SK-N-SH (cell line): ENCODE measurements around the gene FGGY. TPM values are rescaled to one million over a fixed set of nuclear protein-coding genes. Genes with fewer than 3 reads are reported as not detected.

Experiments
- CTCF ChIA-PET: fragments of 300-600, 350-600 bp; formaldehyde crosslinking; extraction: SDS; loops from one replicate; lab custom pipeline; 2021; lab: Yijun Ruan, JAX
- POLR2A ChIA-PET: fragments of 350-600 bp; sonication (Branson Sonifier 250); formaldehyde crosslinking; extraction: SDS; loops from one replicate; lab custom pipeline; 2020; ENCODE audit warnings: antibody characterized with exemption, inconsistent platforms; lab: Yijun Ruan, JAX
- DNase-seq: peaks from one replicate; pipeline ENCODE4 v3.0.0; 2012
- H2AFZ ChIP-seq: fragments of 200-600 bp; sonication (generic); 2 replicates; pipeline ENCODE4 v1.8.1; 2016; ENCODE audit warnings: antibody characterized with exemption, mild to moderate bottlenecking, low read depth
- H3F3A ChIP-seq: fragments of 200-600 bp; sonication (generic); replicated peaks from 2 replicates; pipeline ENCODE3; 2016; ENCODE audit warnings: antibody characterized with exemption, mild to moderate bottlenecking; ENCODE audit not compliant: insufficient read depth
- H3K27ac ChIP-seq, 2 experiments: fragments of 200-500 bp in 1 of 2; fragments of 200-600 bp in 1 of 2; sonication (Bioruptor generic) in 1 of 2; sonication (generic), shearing (Covaris generic) in 1 of 2; 2 replicates each; pipeline versions ENCODE4 v1.5.1 to v1.6.1; 2014 to 2016; ENCODE audit warnings: low read depth in 2 of 2, inconsistent platforms in 1 of 2, low read length in 1 of 2, mild to moderate bottlenecking in 1 of 2, mixed read lengths in 1 of 2
- H3K27me3 ChIP-seq: fragments of 200-600 bp; sonication (generic), shearing (Covaris generic); 2 replicates; pipeline ENCODE4 v1.6.1; 2016; ENCODE audit warnings: mixed run types; ENCODE audit not compliant: insufficient read depth
- H3K36me3 ChIP-seq, 2 experiments: fragments of 200-500 bp in 1 of 2; fragments of 200-600 bp in 1 of 2; sonication (Bioruptor generic) in 1 of 2; sonication (generic) in 1 of 2; replicated peaks in 1 of 2; 2 replicates each; pipeline versions ENCODE3 to v1.5.1; 2014 to 2016; ENCODE audit warnings: low read length in 1 of 2, mild to moderate bottlenecking in 1 of 2; ENCODE audit not compliant: insufficient read depth in 2 of 2, control insufficient read depth in 1 of 2
- H3K4me1 ChIP-seq, 2 experiments: fragments of 200-500 bp in 1 of 2; fragments of 200-600 bp in 1 of 2; sonication (Bioruptor generic) in 1 of 2; sonication (generic), shearing (Covaris generic) in 1 of 2; 2 replicates each; pipeline versions ENCODE4 v1.5.1 to v1.6.1; 2014 to 2016; ENCODE audit warnings: low read depth in 1 of 2, low read length in 1 of 2, mixed run types in 1 of 2; ENCODE audit not compliant: insufficient read depth in 2 of 2, control insufficient read depth in 1 of 2
- H3K4me2 ChIP-seq: fragments of 200-600 bp; sonication (generic), shearing (Covaris generic); 2 replicates; pipeline ENCODE4 v1.6.1; 2017; ENCODE audit warnings: mixed run types
- H3K4me3 ChIP-seq, 2 experiments: fragments of 200-500 bp in 1 of 2; fragments of 200-600 bp in 1 of 2; sonication (Bioruptor generic) in 1 of 2; sonication (generic), shearing (Covaris generic) in 1 of 2; 2 replicates each; pipeline versions ENCODE4 v1.5.1 to v1.8.1; 2014 to 2016; ENCODE audit warnings: low read depth in 2 of 2, inconsistent platforms in 1 of 2, low read length in 1 of 2, mild to moderate bottlenecking in 1 of 2, mixed read lengths in 1 of 2, moderate library complexity in 1 of 2
- H3K79me2 ChIP-seq: fragments of 200-600 bp; sonication (generic); 2 replicates; pipeline ENCODE4 v1.8.1; 2017; ENCODE audit warnings: mild to moderate bottlenecking; ENCODE audit not compliant: insufficient read depth
- H3K9ac ChIP-seq: fragments of 200-600 bp; sonication (generic); 2 replicates; pipeline ENCODE4 v1.6.1; 2017; ENCODE audit warnings: mixed run types
- H3K9me2 ChIP-seq: fragments of 200-600 bp; sonication (generic); 2 replicates; pipeline ENCODE4 v1.6.1; 2017; ENCODE audit warnings: mixed run types
- H3K9me3 ChIP-seq: fragments of 200-600 bp; sonication (generic); 2 replicates; pipeline ENCODE4 v1.6.1; 2017; ENCODE audit warnings: mixed run types, mild to moderate bottlenecking, moderate library complexity
- H4K20me1 ChIP-seq: fragments of 200-600 bp; sonication (generic); 2 replicates; pipeline ENCODE4 v1.6.1; 2017; ENCODE audit warnings: mild to moderate bottlenecking, mixed run types; ENCODE audit not compliant: insufficient read depth
- EZH2phosphoT487 ChIP-seq: fragments of 200-600 bp; sonication (generic); IDR thresholded peaks from 2 replicates; pipeline ENCODE4 v1.6.1; 2017; ENCODE audit warnings: low read depth, mixed run types, mild to moderate bottlenecking, antibody characterized with exemption, moderate library complexity, borderline replicate concordance
- FOXJ3 ChIP-seq: sonication (generic); formaldehyde crosslinking; IDR thresholded peaks from 2 replicates; pipeline ENCODE4 v1.5.1; 2020; ENCODE audit warnings: mild to moderate bottlenecking, missing genetic modification reagents
- MEF2A ChIP-seq: IDR thresholded peaks from 2 replicates; pipeline ENCODE4 v1.4.0; 2012; ENCODE audit warnings: low read depth, borderline replicate concordance
- NRF1 ChIP-seq: IDR thresholded peaks from 2 replicates; pipeline ENCODE4 v1.6.1; 2012; ENCODE audit warnings: low read depth, mild to moderate bottlenecking, low read length
- POLR2AphosphoS5 ChIP-seq: IDR thresholded peaks from 2 replicates; pipeline ENCODE4 v1.6.1; 2012; ENCODE audit warnings: low read depth, low read length
- RAD21 ChIP-seq: IDR thresholded peaks from 2 replicates; pipeline ENCODE4 v1.6.1; 2012; ENCODE audit warnings: mild to moderate bottlenecking, low read length
- RCOR1 ChIP-seq: fragments of 150-350 bp; IDR thresholded peaks from 2 replicates; pipeline ENCODE4 v1.6.1; 2017; ENCODE audit warnings: antibody characterized with exemption, low read length
- TAF1 ChIP-seq: IDR thresholded peaks from 2 replicates; pipeline ENCODE4 v1.6.1; 2012; ENCODE audit warnings: low read depth, mild to moderate bottlenecking, low read length, moderate library complexity, borderline replicate concordance
- YY1 ChIP-seq: IDR thresholded peaks from 2 replicates; pipeline ENCODE4 v1.4.0; 2012; ENCODE audit warnings: low read depth, mild to moderate bottlenecking
- WGBS: methylation state at CpG from one replicate; pipeline ENCODE4 v1.1.6; 2017; ENCODE audit warnings: low lambda C conversion rate; 5-methylcytosine and 5-hydroxymethylcytosine counted together
- polyA plus RNA-seq, 3 experiments: library from polyadenylated mRNA; depleted of rRNA; stranded (reverse); fragments of >200 nt; gene quantifications; 2 replicates each; pipeline ENCODE4 v1.2.3, GENCODE V29; 2012
- TF ChIP-seq, protein P1 (sequence below): fragments of 200-600 bp; sonication (generic); IDR thresholded peaks from 2 replicates; pipeline ENCODE4 v1.6.1; 2017; ENCODE audit warnings: antibody characterized with exemption, mild to moderate bottlenecking, moderate library complexity
- TF ChIP-seq, protein P2 (sequence below): IDR thresholded peaks from 2 replicates; pipeline ENCODE4 v1.4.0; 2012; ENCODE audit warnings: low read depth
- TF ChIP-seq, protein P3 (sequence below): IDR thresholded peaks from 2 replicates; pipeline ENCODE4 v1.6.1; 2012; ENCODE audit warnings: mild to moderate bottlenecking, low read depth, low read length, moderate library complexity
- TF ChIP-seq, protein P4 (sequence below): IDR thresholded peaks from 2 replicates; pipeline ENCODE4 v1.4.0; 2012; ENCODE audit warnings: low read depth, borderline replicate concordance

FGGY gene
- polyA plus RNA-seq, 1 of the 3 experiments (the other 2 are of a cell fraction) = 10.3 TPM

DNA sequence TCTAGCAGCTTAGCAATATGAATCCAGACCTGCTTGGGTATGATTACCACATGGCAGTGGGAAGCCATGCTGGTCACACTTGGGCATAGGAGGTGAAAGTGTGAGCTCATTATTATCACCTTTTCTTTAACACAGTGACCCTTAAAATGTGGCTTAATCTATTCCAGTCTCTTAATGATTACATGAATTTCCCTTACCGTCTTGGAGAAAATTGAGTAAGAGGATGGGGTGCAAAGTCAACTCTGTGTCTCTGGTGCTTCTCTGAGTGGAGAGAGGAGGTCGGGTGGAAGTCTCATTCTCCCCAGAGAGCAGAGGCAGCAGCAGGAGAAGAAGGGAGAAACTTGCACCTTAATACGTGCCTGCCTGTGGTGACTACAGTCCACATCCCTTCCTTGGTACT, 91.3 kb downstream of the FGGY start (continued):
- TF ChIP-seq, protein P1, sequence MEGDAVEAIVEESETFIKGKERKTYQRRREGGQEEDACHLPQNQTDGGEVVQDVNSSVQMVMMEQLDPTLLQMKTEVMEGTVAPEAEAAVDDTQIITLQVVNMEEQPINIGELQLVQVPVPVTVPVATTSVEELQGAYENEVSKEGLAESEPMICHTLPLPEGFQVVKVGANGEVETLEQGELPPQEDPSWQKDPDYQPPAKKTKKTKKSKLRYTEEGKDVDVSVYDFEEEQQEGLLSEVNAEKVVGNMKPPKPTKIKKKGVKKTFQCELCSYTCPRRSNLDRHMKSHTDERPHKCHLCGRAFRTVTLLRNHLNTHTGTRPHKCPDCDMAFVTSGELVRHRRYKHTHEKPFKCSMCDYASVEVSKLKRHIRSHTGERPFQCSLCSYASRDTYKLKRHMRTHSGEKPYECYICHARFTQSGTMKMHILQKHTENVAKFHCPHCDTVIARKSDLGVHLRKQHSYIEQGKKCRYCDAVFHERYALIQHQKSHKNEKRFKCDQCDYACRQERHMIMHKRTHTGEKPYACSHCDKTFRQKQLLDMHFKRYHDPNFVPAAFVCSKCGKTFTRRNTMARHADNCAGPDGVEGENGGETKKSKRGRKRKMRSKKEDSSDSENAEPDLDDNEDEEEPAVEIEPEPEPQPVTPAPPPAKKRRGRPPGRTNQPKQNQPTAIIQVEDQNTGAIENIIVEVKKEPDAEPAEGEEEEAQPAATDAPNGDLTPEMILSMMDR = no peak

DNA sequence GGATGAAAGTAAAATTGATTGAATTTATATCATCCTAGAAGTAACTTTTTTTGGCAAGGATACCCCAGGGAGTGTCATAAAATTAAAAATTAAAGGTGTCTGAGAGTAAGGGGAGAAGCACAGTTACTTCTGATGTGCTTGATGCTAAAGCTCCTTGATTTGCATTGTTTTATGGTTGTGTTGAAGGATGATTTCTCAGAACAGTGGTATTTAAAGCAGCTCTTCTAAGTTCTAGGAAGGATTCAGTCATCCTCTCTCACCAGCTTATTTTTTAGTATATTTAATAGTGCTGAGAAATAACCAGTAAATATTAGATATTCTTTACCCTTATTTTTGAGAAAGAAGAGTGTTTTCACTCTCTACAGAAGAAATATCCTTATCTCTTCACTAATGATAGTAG, 93.0 kb downstream of the FGGY start:
- Histone ChIP-seq H3K4me2 (no peak overlapping the region), H3K27me3 (no peaks in the 10 kb centered on the region), H4K20me1 (no peaks in the 10 kb centered on the region)
- no peak for DNase-seq
- TF ChIP-seq MEF2A (no peak), NRF1 (no peak)
- TF ChIP-seq, protein P2, sequence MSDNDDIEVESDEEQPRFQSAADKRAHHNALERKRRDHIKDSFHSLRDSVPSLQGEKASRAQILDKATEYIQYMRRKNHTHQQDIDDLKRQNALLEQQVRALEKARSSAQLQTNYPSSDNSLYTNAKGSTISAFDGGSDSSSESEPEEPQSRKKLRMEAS = no peak
- TF ChIP-seq, protein P1 = no peak
- TF ChIP-seq, all 33 proteins: peak for 0
- Histone ChIP-seq H2AFZ (no peak overlapping the region), H3K9me2 (no peaks in the 10 kb centered on the region), H3K27ac (no peak overlapping the region), H3K9ac (no peak overlapping the region), H3K9me3 (no peaks in the 10 kb centered on the region), H3F3A (peaks cover 5% of the 10 kb centered on the region), H3K36me3 (no peaks in the 10 kb centered on the region), H3K79me2 (no peaks in the 10 kb centered on the region), H3K4me3 (no peak overlapping the region), H3K4me1 (peaks cover 5 to 13% of the 10 kb centered on the region in 2 experiments; a peak in 3 of 4 replicates)
- ChIA-PET POLR2A (no interaction called here), CTCF (no interaction called here)

DNA sequence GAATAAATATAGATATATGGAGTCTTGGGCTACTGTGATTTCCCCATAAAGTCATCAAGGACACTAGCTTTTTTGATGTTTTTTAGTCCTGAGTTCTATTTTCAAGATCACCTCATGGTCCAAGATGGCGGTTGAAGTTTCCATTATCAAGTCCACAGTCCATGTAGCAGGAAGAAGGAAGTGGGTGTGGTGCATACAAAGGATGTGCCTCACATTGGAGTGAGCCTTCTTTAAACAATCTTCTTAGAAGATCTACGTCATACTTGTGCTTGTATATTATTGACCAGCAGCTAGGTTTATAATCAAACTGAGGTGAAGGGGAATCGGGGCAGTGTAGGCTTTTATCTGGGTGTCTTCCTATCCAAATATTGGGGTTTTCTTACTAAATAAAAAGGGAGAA, 93.4 kb downstream of the FGGY start:
- Histone ChIP-seq H3K4me3 (no peak overlapping the region), H3K79me2 (no peaks in the 10 kb centered on the region), H3K27me3 (no peaks in the 10 kb centered on the region), H3K36me3 (no peaks in the 10 kb centered on the region), H3K9me2 (no peaks in the 10 kb centered on the region), H3F3A (peaks cover 5% of the 10 kb centered on the region), H3K4me2 (no peak overlapping the region), H3K9me3 (no peaks in the 10 kb centered on the region), H2AFZ (no peak overlapping the region), H3K27ac (no peak overlapping the region), H3K9ac (no peak overlapping the region), H4K20me1 (no peaks in the 10 kb centered on the region), H3K4me1 (peaks cover 5 to 13% of the 10 kb centered on the region in 2 experiments; a peak in 3 of 4 replicates)
- WGBS = 100% methylated on average over 3 of the region's 3 CpGs
- DNase-seq = no peak
- TF ChIP-seq RCOR1 (no peak), POLR2AphosphoS5 (no peak), FOXJ3 (CRISPR knock-in tag) (no peak), YY1 (no peak), EZH2phosphoT487 (no peak), TAF1 (no peak), RAD21 (no peak)
- TF ChIP-seq, protein P3, sequence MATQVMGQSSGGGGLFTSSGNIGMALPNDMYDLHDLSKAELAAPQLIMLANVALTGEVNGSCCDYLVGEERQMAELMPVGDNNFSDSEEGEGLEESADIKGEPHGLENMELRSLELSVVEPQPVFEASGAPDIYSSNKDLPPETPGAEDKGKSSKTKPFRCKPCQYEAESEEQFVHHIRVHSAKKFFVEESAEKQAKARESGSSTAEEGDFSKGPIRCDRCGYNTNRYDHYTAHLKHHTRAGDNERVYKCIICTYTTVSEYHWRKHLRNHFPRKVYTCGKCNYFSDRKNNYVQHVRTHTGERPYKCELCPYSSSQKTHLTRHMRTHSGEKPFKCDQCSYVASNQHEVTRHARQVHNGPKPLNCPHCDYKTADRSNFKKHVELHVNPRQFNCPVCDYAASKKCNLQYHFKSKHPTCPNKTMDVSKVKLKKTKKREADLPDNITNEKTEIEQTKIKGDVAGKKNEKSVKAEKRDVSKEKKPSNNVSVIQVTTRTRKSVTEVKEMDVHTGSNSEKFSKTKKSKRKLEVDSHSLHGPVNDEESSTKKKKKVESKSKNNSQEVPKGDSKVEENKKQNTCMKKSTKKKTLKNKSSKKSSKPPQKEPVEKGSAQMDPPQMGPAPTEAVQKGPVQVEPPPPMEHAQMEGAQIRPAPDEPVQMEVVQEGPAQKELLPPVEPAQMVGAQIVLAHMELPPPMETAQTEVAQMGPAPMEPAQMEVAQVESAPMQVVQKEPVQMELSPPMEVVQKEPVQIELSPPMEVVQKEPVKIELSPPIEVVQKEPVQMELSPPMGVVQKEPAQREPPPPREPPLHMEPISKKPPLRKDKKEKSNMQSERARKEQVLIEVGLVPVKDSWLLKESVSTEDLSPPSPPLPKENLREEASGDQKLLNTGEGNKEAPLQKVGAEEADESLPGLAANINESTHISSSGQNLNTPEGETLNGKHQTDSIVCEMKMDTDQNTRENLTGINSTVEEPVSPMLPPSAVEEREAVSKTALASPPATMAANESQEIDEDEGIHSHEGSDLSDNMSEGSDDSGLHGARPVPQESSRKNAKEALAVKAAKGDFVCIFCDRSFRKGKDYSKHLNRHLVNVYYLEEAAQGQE = no peak
- TF ChIP-seq, protein P4, sequence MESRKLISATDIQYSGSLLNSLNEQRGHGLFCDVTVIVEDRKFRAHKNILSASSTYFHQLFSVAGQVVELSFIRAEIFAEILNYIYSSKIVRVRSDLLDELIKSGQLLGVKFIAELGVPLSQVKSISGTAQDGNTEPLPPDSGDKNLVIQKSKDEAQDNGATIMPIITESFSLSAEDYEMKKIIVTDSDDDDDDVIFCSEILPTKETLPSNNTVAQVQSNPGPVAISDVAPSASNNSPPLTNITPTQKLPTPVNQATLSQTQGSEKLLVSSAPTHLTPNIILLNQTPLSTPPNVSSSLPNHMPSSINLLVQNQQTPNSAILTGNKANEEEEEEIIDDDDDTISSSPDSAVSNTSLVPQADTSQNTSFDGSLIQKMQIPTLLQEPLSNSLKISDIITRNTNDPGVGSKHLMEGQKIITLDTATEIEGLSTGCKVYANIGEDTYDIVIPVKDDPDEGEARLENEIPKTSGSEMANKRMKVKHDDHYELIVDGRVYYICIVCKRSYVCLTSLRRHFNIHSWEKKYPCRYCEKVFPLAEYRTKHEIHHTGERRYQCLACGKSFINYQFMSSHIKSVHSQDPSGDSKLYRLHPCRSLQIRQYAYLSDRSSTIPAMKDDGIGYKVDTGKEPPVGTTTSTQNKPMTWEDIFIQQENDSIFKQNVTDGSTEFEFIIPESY = no peak
- POLR2A ChIA-PET = no interaction called here
- CTCF ChIA-PET = no interaction called here
